K562 (cell line): ENCODE results near the gene THAP4.

Experiments used
- ATF7 ChIP-seq: fragments of 450-650 bp; IDR thresholded peaks from 2 replicates; pipeline ENCODE4 v1.7.1; 2014; ENCODE audit warnings: mild to moderate bottlenecking, moderate library complexity
- CBX5 ChIP-seq: IDR thresholded peaks from 2 replicates; pipeline ENCODE4 v1.6.1; 2014; ENCODE audit warnings: low read depth, borderline replicate concordance
- CREB1 ChIP-seq, 2 experiments: sonication (generic) in 1 of 2; formaldehyde crosslinking in 1 of 2; IDR thresholded peaks; 2 replicates each; pipeline versions ENCODE4 v1.6.1 to v1.8.0; 2012 to 2022; ENCODE audit warnings: inconsistent platforms in 1 of 2, mild to moderate bottlenecking in 1 of 2, missing genetic modification reagents in 1 of 2, moderate library complexity in 1 of 2
- FOXM1 ChIP-seq, 2 experiments: fragments of 450-650 bp in 1 of 2; sonication (generic) in 1 of 2; formaldehyde crosslinking in 1 of 2; IDR thresholded peaks; 2 replicates each; pipeline versions ENCODE4 v1.6.1 to v1.9.0; 2017 to 2022; ENCODE audit warnings: low read depth in 2 of 2, mild to moderate bottlenecking in 2 of 2, missing genetic modification reagents in 1 of 2, moderate library complexity in 1 of 2
- HDAC1 ChIP-seq, 2 experiments: fragments of 450-650 bp; IDR thresholded peaks; 2 replicates each; pipeline ENCODE4 v1.6.1; 2016 to 2017; ENCODE audit warnings: inconsistent platforms in 1 of 2, mild to moderate bottlenecking in 1 of 2, moderate library complexity in 1 of 2
- PTRF ChIP-seq: fragments of 450-650 bp; IDR thresholded peaks from 2 replicates; pipeline ENCODE4 v1.6.1; 2016; ENCODE audit warnings: mild to moderate bottlenecking, missing genetic modification characterization, missing compliant biosample characterization
- PURB ChIP-seq: sonication (generic); formaldehyde crosslinking; IDR thresholded peaks from 2 replicates; pipeline ENCODE4 v1.9.0; 2021; ENCODE audit warnings: low read depth, mild to moderate bottlenecking, missing genetic modification reagents
- RBM17 ChIP-seq: fragments of 200-400 bp; formaldehyde crosslinking; IDR thresholded peaks from 2 replicates; pipeline ENCODE4 v1.6.1; 2017; ENCODE audit warnings: low read depth, mild to moderate bottlenecking, low read length, borderline replicate concordance
- SRSF9 ChIP-seq: fragments of 200-400 bp; formaldehyde crosslinking; IDR thresholded peaks from 2 replicates; pipeline ENCODE4 v1.6.1; 2017; ENCODE audit warnings: low read depth, low read length, borderline replicate concordance
- TCF7L2 ChIP-seq: fragments of 150-350 bp; IDR thresholded peaks from 2 replicates; pipeline ENCODE4 v1.6.1; 2016; ENCODE audit warnings: low read depth, mild to moderate bottlenecking, low read length, moderate library complexity
- ZNF707 ChIP-seq: fragments of 250-450 bp; sonication (Bioruptor Pico); conservative IDR thresholded peaks from 2 replicates; pipeline ENCODE4 v1.8.0; 2022; ENCODE audit warnings: inconsistent platforms, mild to moderate bottlenecking, moderate library complexity
- TF ChIP-seq, protein P1 (sequence below): fragments of 250-450 bp; sonication (Bioruptor Pico); IDR thresholded peaks from 2 replicates; pipeline ENCODE4 v1.5.1; 2021; ENCODE audit warnings: mild to moderate bottlenecking
- TF ChIP-seq, protein P2 (sequence below), 3 experiments: IDR thresholded peaks in 2 of 3; conservative IDR thresholded peaks in 1 of 3; 2 replicates each; pipeline ENCODE4 v1.5.1; 2011 to 2012; ENCODE audit warnings: low read length in 3 of 3, mild to moderate bottlenecking in 3 of 3, control low read depth in 2 of 3, improper control_type of control experiment in 1 of 3, inconsistent platforms in 1 of 3, low read depth in 1 of 3, mixed read lengths in 1 of 3, moderate library complexity in 1 of 3; ENCODE audit not compliant: insufficient read depth in 2 of 3

DNA sequence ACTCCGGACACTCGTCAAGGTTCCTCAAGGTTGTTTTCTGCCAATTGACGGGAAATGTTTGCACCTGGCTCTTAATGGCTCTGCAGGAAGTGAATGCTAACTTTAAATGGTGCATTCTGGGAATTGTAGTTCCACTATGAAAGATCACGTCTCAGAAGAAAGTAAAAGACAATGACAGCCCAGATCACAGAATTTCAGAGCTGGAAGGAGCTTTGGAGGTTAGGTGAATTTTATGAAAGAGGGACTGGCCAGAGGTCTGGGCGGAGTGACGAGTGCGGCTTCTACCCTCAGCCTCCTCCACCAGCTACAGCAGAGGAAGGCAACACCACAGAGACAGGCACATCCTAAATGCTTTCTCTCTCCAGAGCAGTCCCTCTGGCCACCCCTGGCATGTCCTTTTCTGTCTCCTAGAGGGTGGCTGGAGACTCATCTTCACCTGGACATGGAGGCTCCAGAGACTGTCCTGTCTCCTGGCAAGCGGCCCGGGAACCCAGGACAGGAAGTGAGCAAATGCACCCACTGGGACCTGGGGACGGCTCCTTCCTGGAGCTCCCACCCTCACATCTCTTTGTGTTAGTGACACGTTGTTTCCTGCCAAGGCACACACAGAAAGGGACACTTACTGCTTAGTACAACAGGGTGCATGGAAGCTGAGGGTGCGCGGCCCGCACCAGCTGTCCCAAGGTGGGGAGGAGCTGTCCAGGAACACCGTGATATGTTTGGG, 19.4 kb downstream of the THAP4 start:
- TF ChIP-seq CREB1 (IDR thresholded peaks at IDR 0.05): no peak
- TF ChIP-seq CREB1 (CRISPR knock-in tag; IDR thresholded peaks at IDR 0.05): no peak
- TF ChIP-seq, protein P1, sequence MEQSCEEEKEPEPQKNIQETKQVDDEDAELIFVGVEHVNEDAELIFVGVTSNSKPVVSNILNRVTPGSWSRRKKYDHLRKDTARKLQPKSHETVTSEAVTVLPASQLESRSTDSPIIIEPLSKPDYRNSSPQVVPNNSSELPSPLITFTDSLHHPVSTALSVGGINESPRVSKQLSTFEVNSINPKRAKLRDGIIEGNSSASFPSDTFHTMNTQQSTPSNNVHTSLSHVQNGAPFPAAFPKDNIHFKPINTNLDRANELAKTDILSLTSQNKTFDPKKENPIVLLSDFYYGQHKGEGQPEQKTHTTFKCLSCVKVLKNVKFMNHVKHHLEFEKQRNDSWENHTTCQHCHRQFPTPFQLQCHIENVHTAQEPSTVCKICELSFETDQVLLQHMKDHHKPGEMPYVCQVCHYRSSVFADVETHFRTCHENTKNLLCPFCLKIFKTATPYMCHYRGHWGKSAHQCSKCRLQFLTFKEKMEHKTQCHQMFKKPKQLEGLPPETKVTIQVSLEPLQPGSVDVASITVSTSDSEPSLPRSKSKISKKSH (CRISPR knock-in tag): no peak
- TF ChIP-seq, protein P2, sequence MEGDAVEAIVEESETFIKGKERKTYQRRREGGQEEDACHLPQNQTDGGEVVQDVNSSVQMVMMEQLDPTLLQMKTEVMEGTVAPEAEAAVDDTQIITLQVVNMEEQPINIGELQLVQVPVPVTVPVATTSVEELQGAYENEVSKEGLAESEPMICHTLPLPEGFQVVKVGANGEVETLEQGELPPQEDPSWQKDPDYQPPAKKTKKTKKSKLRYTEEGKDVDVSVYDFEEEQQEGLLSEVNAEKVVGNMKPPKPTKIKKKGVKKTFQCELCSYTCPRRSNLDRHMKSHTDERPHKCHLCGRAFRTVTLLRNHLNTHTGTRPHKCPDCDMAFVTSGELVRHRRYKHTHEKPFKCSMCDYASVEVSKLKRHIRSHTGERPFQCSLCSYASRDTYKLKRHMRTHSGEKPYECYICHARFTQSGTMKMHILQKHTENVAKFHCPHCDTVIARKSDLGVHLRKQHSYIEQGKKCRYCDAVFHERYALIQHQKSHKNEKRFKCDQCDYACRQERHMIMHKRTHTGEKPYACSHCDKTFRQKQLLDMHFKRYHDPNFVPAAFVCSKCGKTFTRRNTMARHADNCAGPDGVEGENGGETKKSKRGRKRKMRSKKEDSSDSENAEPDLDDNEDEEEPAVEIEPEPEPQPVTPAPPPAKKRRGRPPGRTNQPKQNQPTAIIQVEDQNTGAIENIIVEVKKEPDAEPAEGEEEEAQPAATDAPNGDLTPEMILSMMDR (IDR thresholded peaks at IDR 0.05 in 2 of 3, conservative IDR thresholded peaks at IDR 0.05 in 1 of 3; ENCODE audit: insufficient read depth in 2 of 3, low read depth in 1 of 3, low read length in 3 of 3): no peak
- no peak for TF ChIP-seq HDAC1 (IDR thresholded peaks at IDR 0.05)
- TF ChIP-seq TCF7L2: no peak
- no peak for TF ChIP-seq RBM17
- no peak for TF ChIP-seq FOXM1 (IDR thresholded peaks at IDR 0.05; ENCODE audit: low read depth)
- TF ChIP-seq FOXM1 (CRISPR knock-in tag; IDR thresholded peaks at IDR 0.05; ENCODE audit: low read depth): no peak
- TF ChIP-seq PTRF: no peak
- TF ChIP-seq ZNF707 (CRISPR knock-in tag): no peak
- no peak for TF ChIP-seq SRSF9
- no peak for TF ChIP-seq PURB (CRISPR knock-in tag)
- TF ChIP-seq ATF7: no peak
- no peak for TF ChIP-seq CBX5
